HepG2 (cell line): ENCODE data around the gene SLIT1. TPM values are rescaled to one million over a fixed set of nuclear protein-coding genes. Genes with fewer than 3 reads are reported as not detected.

Experiments
- ARNTL ChIP-seq: sonication (generic); formaldehyde crosslinking; IDR thresholded peaks from 2 replicates; pipeline ENCODE4 v1.4.0; 2020; ENCODE audit warnings: mild to moderate bottlenecking, missing genetic modification reagents
- ATF2 ChIP-seq: sonication (generic); formaldehyde crosslinking; IDR thresholded peaks from 2 replicates; pipeline ENCODE4 v1.4.0; 2020; ENCODE audit warnings: missing genetic modification reagents
- CBFB ChIP-seq: sonication (generic); formaldehyde crosslinking; IDR thresholded peaks from 2 replicates; pipeline ENCODE4 v1.4.0; 2020; ENCODE audit warnings: missing genetic modification reagents
- CREB1 ChIP-seq, 2 experiments: fragments of 450-650 bp in 1 of 2; IDR thresholded peaks; 2 replicates each; pipeline ENCODE4 v1.6.1; 2016 to 2017; ENCODE audit warnings: control low read depth in 1 of 2, mild to moderate bottlenecking in 1 of 2, missing compliant biosample characterization in 1 of 2, missing genetic modification characterization in 1 of 2
- CREBL2 ChIP-seq: sonication (generic); formaldehyde crosslinking; IDR thresholded peaks from 2 replicates; pipeline ENCODE4 v1.8.1; 2023; ENCODE audit warnings: missing genetic modification reagents, mild to moderate bottlenecking, borderline replicate concordance
- CREM ChIP-seq, 2 experiments: sonication (generic) in 1 of 2; formaldehyde crosslinking in 1 of 2; IDR thresholded peaks; 2 replicates each; pipeline versions ENCODE4 v1.4.0 to v1.6.1; 2016 to 2020; ENCODE audit warnings: antibody characterized with exemption in 1 of 2, mild to moderate bottlenecking in 1 of 2, missing genetic modification reagents in 1 of 2
- ETV6 ChIP-seq: sonication (generic); formaldehyde crosslinking; conservative IDR thresholded peaks from 2 replicates; pipeline ENCODE4 v1.4.0; 2020; ENCODE audit warnings: missing genetic modification reagents
- FOXO1 ChIP-seq: sonication (generic); formaldehyde crosslinking; IDR thresholded peaks from 2 replicates; pipeline ENCODE4 v1.4.0; 2020; ENCODE audit warnings: missing genetic modification reagents
- HMGA1 ChIP-seq: sonication (generic); formaldehyde crosslinking; conservative IDR thresholded peaks from 2 replicates; pipeline ENCODE4 v1.4.0; 2020; ENCODE audit warnings: missing genetic modification reagents
- KDM6A ChIP-seq: IDR thresholded peaks from 2 replicates; pipeline ENCODE4 v1.6.1; 2016; ENCODE audit warnings: low read depth
- SMC3 ChIP-seq: IDR thresholded peaks from 2 replicates; pipeline ENCODE4 v1.6.1; 2011; ENCODE audit warnings: low read length, improper control_type of control experiment
- SOX13 ChIP-seq, 3 experiments: fragments of 450-650 bp in 1 of 3; sonication (generic) in 1 of 3; formaldehyde crosslinking in 1 of 3; IDR thresholded peaks in 2 of 3; conservative IDR thresholded peaks in 1 of 3; 2 replicates each; pipeline versions ENCODE4 v1.5.0 to v1.6.1; 2016 to 2020; ENCODE audit warnings: antibody characterized with exemption in 1 of 3, mild to moderate bottlenecking in 1 of 3, missing compliant biosample characterization in 1 of 3, missing genetic modification reagents in 1 of 3, moderate library complexity in 1 of 3
- SRSF9 ChIP-seq: fragments of 200-400 bp; formaldehyde crosslinking; IDR thresholded peaks from 2 replicates; pipeline ENCODE4 v1.6.1; 2018; ENCODE audit warnings: borderline replicate concordance, mild to moderate bottlenecking, low read depth, low read length; ENCODE audit not compliant: insufficient read depth, poor library complexity, severe bottlenecking
- ZNF501 ChIP-seq: sonication (generic); formaldehyde crosslinking; IDR thresholded peaks from 2 replicates; pipeline ENCODE4 v1.5.1; 2020; ENCODE audit warnings: mild to moderate bottlenecking, moderate library complexity, missing genetic modification reagents
- ZNF784 ChIP-seq: sonication (generic); formaldehyde crosslinking; IDR thresholded peaks from 2 replicates; pipeline ENCODE4 v1.5.1; 2020; ENCODE audit warnings: missing genetic modification reagents, mild to moderate bottlenecking, borderline replicate concordance
- polyA plus RNA-seq, 8 experiments: library from polyadenylated mRNA; depleted of rRNA in 3 of 8; stranded (reverse) in 7 of 8; unstranded in 1 of 8; fragments of >200 nt; fragmentation: Illumina TruSeq in 4 of 8; extraction: Trizol in 4 of 8; gene quantifications; 2 replicates each; pipeline versions ENCODE4 v1.2.1 to v1.2.3, GENCODE V29; 2011 to 2016; ENCODE audit warnings: low read depth in 4 of 8, missing spikeins in 1 of 8, mixed read lengths in 1 of 8; ENCODE audit not compliant: insufficient read depth in 1 of 8
- total RNA-seq, 5 experiments: library from RNA; depleted of rRNA; stranded (reverse); fragments of >200 nt; fragmentation: Illumina TruSeq; extraction: Trizol; gene quantifications; 2 replicates each; pipeline ENCODE4 v1.2.3, GENCODE V29; 2016; ENCODE audit warnings: low read depth in 1 of 5
- TF ChIP-seq, protein P1 (sequence below): sonication (generic); formaldehyde crosslinking; IDR thresholded peaks from 2 replicates; pipeline ENCODE4 v1.5.1; 2020; ENCODE audit warnings: mild to moderate bottlenecking, missing genetic modification reagents, moderate library complexity
- TF ChIP-seq, protein P2 (sequence below): sonication (generic); formaldehyde crosslinking; IDR thresholded peaks from 2 replicates; pipeline ENCODE4 v1.5.0; 2020; ENCODE audit warnings: mild to moderate bottlenecking, missing genetic modification reagents

The SLIT1 gene
- total and polyA plus RNA-seq, 2 of the 13 experiments (the other 11 are each of a cell fraction or from before 2014, with no cell fraction given), result 0.09 to 0.33 TPM

- TF ChIP-seq, protein P1, sequence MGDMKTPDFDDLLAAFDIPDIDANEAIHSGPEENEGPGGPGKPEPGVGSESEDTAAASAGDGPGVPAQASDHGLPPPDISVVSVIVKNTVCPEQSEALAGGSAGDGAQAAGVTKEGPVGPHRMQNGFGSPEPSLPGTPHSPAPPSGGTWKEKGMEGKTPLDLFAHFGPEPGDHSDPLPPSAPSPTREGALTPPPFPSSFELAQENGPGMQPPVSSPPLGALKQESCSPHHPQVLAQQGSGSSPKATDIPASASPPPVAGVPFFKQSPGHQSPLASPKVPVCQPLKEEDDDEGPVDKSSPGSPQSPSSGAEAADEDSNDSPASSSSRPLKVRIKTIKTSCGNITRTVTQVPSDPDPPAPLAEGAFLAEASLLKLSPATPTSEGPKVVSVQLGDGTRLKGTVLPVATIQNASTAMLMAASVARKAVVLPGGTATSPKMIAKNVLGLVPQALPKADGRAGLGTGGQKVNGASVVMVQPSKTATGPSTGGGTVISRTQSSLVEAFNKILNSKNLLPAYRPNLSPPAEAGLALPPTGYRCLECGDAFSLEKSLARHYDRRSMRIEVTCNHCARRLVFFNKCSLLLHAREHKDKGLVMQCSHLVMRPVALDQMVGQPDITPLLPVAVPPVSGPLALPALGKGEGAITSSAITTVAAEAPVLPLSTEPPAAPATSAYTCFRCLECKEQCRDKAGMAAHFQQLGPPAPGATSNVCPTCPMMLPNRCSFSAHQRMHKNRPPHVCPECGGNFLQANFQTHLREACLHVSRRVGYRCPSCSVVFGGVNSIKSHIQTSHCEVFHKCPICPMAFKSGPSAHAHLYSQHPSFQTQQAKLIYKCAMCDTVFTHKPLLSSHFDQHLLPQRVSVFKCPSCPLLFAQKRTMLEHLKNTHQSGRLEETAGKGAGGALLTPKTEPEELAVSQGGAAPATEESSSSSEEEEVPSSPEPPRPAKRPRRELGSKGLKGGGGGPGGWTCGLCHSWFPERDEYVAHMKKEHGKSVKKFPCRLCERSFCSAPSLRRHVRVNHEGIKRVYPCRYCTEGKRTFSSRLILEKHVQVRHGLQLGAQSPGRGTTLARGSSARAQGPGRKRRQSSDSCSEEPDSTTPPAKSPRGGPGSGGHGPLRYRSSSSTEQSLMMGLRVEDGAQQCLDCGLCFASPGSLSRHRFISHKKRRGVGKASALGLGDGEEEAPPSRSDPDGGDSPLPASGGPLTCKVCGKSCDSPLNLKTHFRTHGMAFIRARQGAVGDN (CRISPR knock-in tag), result no peak
- TF ChIP-seq CREB1 (IDR thresholded peaks at IDR 0.05), result no peak
- TF ChIP-seq CREB1 (CRISPR knock-in tag; IDR thresholded peaks at IDR 0.05), result no peak
- no peak for TF ChIP-seq CREBL2
- no peak for TF ChIP-seq ZNF784 (CRISPR knock-in tag)
- TF ChIP-seq KDM6A (CRISPR knock-in tag), result no peak
- TF ChIP-seq SOX13 (IDR thresholded peaks at IDR 0.05), result no peak
- TF ChIP-seq SOX13 (CRISPR knock-in tag; conservative IDR thresholded peaks at IDR 0.05 in 1 of 2, IDR thresholded peaks at IDR 0.05 in 1 of 2), result 0 out of 4 replicates have a peak, but pooled peaks of 1 of the 2 experiments have one; percentile 9
- TF ChIP-seq ARNTL (CRISPR knock-in tag), result no peak
- no peak for TF ChIP-seq ETV6 (CRISPR knock-in tag)
- no peak for TF ChIP-seq ATF2 (CRISPR knock-in tag)
- TF ChIP-seq, protein P2, sequence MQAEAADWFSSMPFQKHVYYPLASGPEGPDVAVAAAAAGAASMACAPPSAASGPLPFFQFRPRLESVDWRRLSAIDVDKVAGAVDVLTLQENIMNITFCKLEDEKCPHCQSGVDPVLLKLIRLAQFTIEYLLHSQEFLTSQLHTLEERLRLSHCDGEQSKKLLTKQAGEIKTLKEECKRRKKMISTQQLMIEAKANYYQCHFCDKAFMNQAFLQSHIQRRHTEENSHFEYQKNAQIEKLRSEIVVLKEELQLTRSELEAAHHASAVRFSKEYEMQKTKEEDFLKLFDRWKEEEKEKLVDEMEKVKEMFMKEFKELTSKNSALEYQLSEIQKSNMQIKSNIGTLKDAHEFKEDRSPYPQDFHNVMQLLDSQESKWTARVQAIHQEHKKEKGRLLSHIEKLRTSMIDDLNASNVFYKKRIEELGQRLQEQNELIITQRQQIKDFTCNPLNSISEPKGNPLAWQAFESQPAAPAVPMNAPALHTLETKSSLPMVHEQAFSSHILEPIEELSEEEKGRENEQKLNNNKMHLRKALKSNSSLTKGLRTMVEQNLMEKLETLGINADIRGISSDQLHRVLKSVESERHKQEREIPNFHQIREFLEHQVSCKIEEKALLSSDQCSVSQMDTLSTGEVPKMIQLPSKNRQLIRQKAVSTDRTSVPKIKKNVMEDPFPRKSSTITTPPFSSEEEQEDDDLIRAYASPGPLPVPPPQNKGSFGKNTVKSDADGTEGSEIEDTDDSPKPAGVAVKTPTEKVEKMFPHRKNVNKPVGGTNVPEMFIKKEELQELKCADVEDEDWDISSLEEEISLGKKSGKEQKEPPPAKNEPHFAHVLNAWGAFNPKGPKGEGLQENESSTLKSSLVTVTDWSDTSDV (CRISPR knock-in tag), result no peak
- TF ChIP-seq SMC3, result no peak
- TF ChIP-seq FOXO1 (CRISPR knock-in tag), result no peak
- 0 out of 2 replicates have a peak, but pooled peaks have one; percentile 25 for TF ChIP-seq CREM (IDR thresholded peaks at IDR 0.05)
- no peak for TF ChIP-seq CREM (CRISPR knock-in tag; IDR thresholded peaks at IDR 0.05)
- 0 out of 2 replicates have a peak, but pooled peaks have one; percentile 54 for TF ChIP-seq CBFB (CRISPR knock-in tag)
- no peak for TF ChIP-seq ZNF501 (CRISPR knock-in tag)
- TF ChIP-seq HMGA1 (CRISPR knock-in tag), result no peak
- TF ChIP-seq SRSF9, result no peak
These were observed 211.7 kb downstream of the SLIT1 start (continued) for GRCh38 chr10:96973809-96974747.
